Panc1 (cell line): ENCODE measurements around the gene PDHB. TPM values are rescaled to one million over a fixed set of nuclear protein-coding genes. Genes with fewer than 3 reads are reported as not detected.

Source experiments
- ATAC-seq: fragments of 200-7000 bp; cut with Tn5 transposase; 2 replicates; pipeline ENCODE4 v1.9.1; 2020; ENCODE audit warnings: mild to moderate bottlenecking, moderate library complexity
- BruUV-seq: library from RNA; stranded (reverse); fragments of 400-500 nt; replicated peaks from 2 replicates; lab custom pipeline; 2021; lab: Mats Ljungman, UMichigan
- CTCF ChIA-PET: fragments of 300-600 bp; sonication (Branson Sonifier 250); formaldehyde crosslinking; loops from one replicate; lab custom pipeline; 2022; ENCODE audit warnings: antibody characterized with exemption; lab: Charles Lee
- POLR2A ChIA-PET: fragments of 300-600 bp; sonication (Branson Sonifier 250); formaldehyde crosslinking; loops from one replicate; lab custom pipeline; 2022; ENCODE audit warnings: antibody characterized with exemption; lab: Charles Lee
- DNase-seq: peaks from one replicate; pipeline ENCODE4 v3.0.0-alpha.2; 2010; ENCODE audit warnings: low read depth, low spot score
- H3K27ac ChIP-seq: 2 replicates; pipeline ENCODE4 v1.5.1; 2011; ENCODE audit warnings: mild to moderate bottlenecking, low read length, inconsistent platforms
- H3K27me3 ChIP-seq: fragments of 200-500 bp; sonication (Bioruptor generic); 2 replicates; pipeline ENCODE4 v1.6.0; 2014; ENCODE audit warnings: low read length, inconsistent platforms; ENCODE audit not compliant: control insufficient read depth, insufficient read depth
- H3K36me3 ChIP-seq: fragments of 200-500 bp; sonication (Bioruptor generic); 2 replicates; pipeline ENCODE4 v1.5.1; 2014; ENCODE audit warnings: inconsistent platforms, mild to moderate bottlenecking, low read length, moderate library complexity; ENCODE audit not compliant: control insufficient read depth, insufficient read depth
- H3K4me1 ChIP-seq: 2 replicates; pipeline ENCODE4 v1.5.1; 2011; ENCODE audit warnings: inconsistent platforms, mild to moderate bottlenecking, low read length, moderate library complexity; ENCODE audit not compliant: control insufficient read depth, insufficient read depth
- H3K4me3 ChIP-seq, 2 experiments: 2 replicates each; pipeline ENCODE4 v1.5.1; 2011 to 2012; ENCODE audit warnings: low read depth in 2 of 2, low read length in 2 of 2, mild to moderate bottlenecking in 2 of 2, inconsistent platforms in 1 of 2, moderate library complexity in 1 of 2
- H3K9me3 ChIP-seq: fragments of 200-500 bp; sonication (Bioruptor generic); 2 replicates; pipeline ENCODE4 v1.5.1; 2014; ENCODE audit warnings: low read depth, mild to moderate bottlenecking, inconsistent platforms, low read length, moderate library complexity; ENCODE audit not compliant: control insufficient read depth, insufficient read depth
- CTCF ChIP-seq: fragments of 450-650 bp; IDR thresholded peaks from 2 replicates; pipeline ENCODE4 v1.5.1; 2017; ENCODE audit warnings: mild to moderate bottlenecking
- POLR2AphosphoS5 ChIP-seq: IDR thresholded peaks from 2 replicates; pipeline ENCODE4 v1.6.1; 2012; ENCODE audit warnings: mild to moderate bottlenecking, low read depth, low read length, moderate library complexity
- REST ChIP-seq, 2 experiments: IDR thresholded peaks; 2 replicates each; pipeline ENCODE4 v1.6.1; 2011 to 2012; ENCODE audit warnings: low read depth in 2 of 2, control low read depth in 1 of 2, low read length in 1 of 2, mild to moderate bottlenecking in 1 of 2, moderate library complexity in 1 of 2; ENCODE audit not compliant: insufficient read depth in 1 of 2
- SIN3A ChIP-seq: IDR thresholded peaks from 2 replicates; pipeline ENCODE4 v1.6.1; 2012; ENCODE audit warnings: low read depth, mild to moderate bottlenecking, low read length, moderate library complexity, borderline replicate concordance; ENCODE audit not compliant: insufficient read depth
- TCF7L2 ChIP-seq: IDR thresholded peaks from 2 replicates; pipeline ENCODE4 v1.6.1; 2011; ENCODE audit warnings: mild to moderate bottlenecking, low read depth, low read length, inconsistent platforms
- in situ Hi-C: cut with HindIII; loops from 2 replicates; pipeline ENCODE4 v1.10.0; 2016; ENCODE audit warnings: low sequenced_read_pairs, low pct_unique_long_range_greater_than_20kb
- intact Hi-C: fragments of 100-400 bp; cut with micrococcal nuclease; formaldehyde crosslinking; loops from one replicate; pipeline ENCODE4 v1.10.0; 2022; ENCODE audit not compliant: unreplicated experiment
- total RNA-seq: library from RNA; stranded (reverse); gene quantifications from one replicate; pipeline ENCODE4 v1.2.1, GENCODE V29; 2021; ENCODE audit not compliant: unreplicated experiment

Gene PDHB
- total RNA-seq, 1 experiment from 2014 or later: 66.6 TPM

- DNase-seq: no peak
- no TSS peak for BruUV-seq
- ChIA-PET CTCF (no interaction called here), POLR2A (no interaction called here)
- H3K36me3 ChIP-seq: no peaks in the 10 kb centered on the region; the same call in 1 of the 2 replicates
- no peak overlapping the region for H3K27ac ChIP-seq
- in situ Hi-C loops (no loop called here), intact Hi-C loops (no loop called here)
- TF ChIP-seq CTCF: no peak
- no peak for TF ChIP-seq TCF7L2
- no peak for TF ChIP-seq SIN3A
- TF ChIP-seq REST (IDR thresholded peaks at IDR 0.05; ENCODE audit: insufficient read depth in 1 of 2, low read depth in 2 of 2, low read length in 1 of 2): no peak
- no peak for TF ChIP-seq POLR2AphosphoS5
- no peak for ATAC-seq
- H3K4me1 ChIP-seq: peaks cover 8% of the 10 kb centered on the region; the same call in 1 of the 2 replicates
- H3K4me3 ChIP-seq: no peak overlapping the region
- H3K9me3 ChIP-seq: no peaks in the 10 kb centered on the region
- no peaks in the 10 kb centered on the region for H3K27me3 ChIP-seq
Observed at GRCh38 chr3:58392181-58392580, 41.5 kb downstream of the PDHB start.

GRCh38 chr3:58391156-58391865, 42.3 kb downstream of the PDHB start:
- TF ChIP-seq TCF7L2: no peak
- no peak for TF ChIP-seq SIN3A
- no peak for TF ChIP-seq CTCF
- TF ChIP-seq REST (IDR thresholded peaks at IDR 0.05; ENCODE audit: insufficient read depth in 1 of 2, low read depth in 2 of 2, low read length in 1 of 2): no peak
- no peak for TF ChIP-seq POLR2AphosphoS5
- Histone ChIP-seq H3K4me1 (peaks cover 8% of the 10 kb centered on the region; the same call in 1 of the 2 replicates), H3K36me3 (no peaks in the 10 kb centered on the region; the same call in 1 of the 2 replicates), H3K27me3 (no peaks in the 10 kb centered on the region), H3K27ac (0 out of 2 replicates have a peak overlapping the region, but pooled peaks have one; percentile 7), H3K9me3 (no peaks in the 10 kb centered on the region), H3K4me3 (no peak overlapping the region)
- DNase-seq (no peak), ATAC-seq (no peak)
- POLR2A ChIA-PET: interaction anchor here (0.6 kb wide), 1 partner anchor 41 kb away, joined by 3 read pairs; no protein-coding TSS in a partner anchor
- CTCF ChIA-PET: no interaction called here
- in situ Hi-C loops: no loop called here
- intact Hi-C loops: no loop called here
- no TSS peak for BruUV-seq
